ENCODE data around the gene GFER. TPM values are rescaled to one million over a fixed set of nuclear protein-coding genes. Genes with fewer than 3 reads are reported as not detected.
A peak's percentile ranks its signal among the peaks of the same experiment; 100 is the strongest.

Gene GFER
- total and polyA plus RNA-seq, 11 donors = 18.0 to 51.1 (median 23.8) TPM

- 94 to 96% (median 95%) methylated on average over 11 to 19 of the region's 19 CpGs for WGBS, 4 donors
- DNase-seq = no peak
- Histone ChIP-seq H3K4me3 (no peak overlapping the region), H3K27me3 (no peaks in the 10 kb centered on the region), H3K27ac (no peak overlapping the region), H3K9me3 (no peaks in the 10 kb centered on the region), H3K36me3 (peaks cover 0 to 72% (median 63%) of the 10 kb centered on the region in 9 donors), H3K4me1 (peaks cover 0 to 33% (median 23%) of the 10 kb centered on the region in 12 donors)
- TF ChIP-seq CTCF (IDR thresholded peaks at IDR 0.05) (no peak), POLR2A (IDR thresholded peaks at IDR 0.05) (no peak)
- intact Hi-C loops (cut with DNase I) = loop anchor here in 2 of 10 donors (10.0 kb wide), 2 partner anchors 154 to 504 kb away; partner anchors contain the start of gene TRAF7 (in 1 of the 2)
- no peak for ATAC-seq
These were observed 17.0 kb downstream of the GFER start for GRCh38 chr16:2001035-2001434.

- no peaks in the 10 kb centered on the region for H3K9me3 ChIP-seq
- peaks cover 0 to 40% (median 24%) of the 10 kb centered on the region in 12 donors for H3K4me1 ChIP-seq
- intact Hi-C loops (cut with DNase I) = loop anchor here in 2 of 10 donors (10.0 kb wide), 2 partner anchors 153 to 503 kb away; partner anchors contain the start of gene TRAF7 (in 1 of the 2)
- H3K27me3 ChIP-seq = no peaks in the 10 kb centered on the region
- peaks cover 0 to 69% (median 62%) of the 10 kb centered on the region in 9 donors for H3K36me3 ChIP-seq
- DNase-seq (peak in 1 of 5 donors; percentile 60), ATAC-seq (no peak)
- H3K4me3 ChIP-seq = no peak overlapping the region
- TF ChIP-seq CTCF (IDR thresholded peaks at IDR 0.05) (no peak), POLR2A (IDR thresholded peaks at IDR 0.05) (no peak)
- WGBS, 4 donors = 94 to 97% (median 95%) methylated on average over 23 to 53 of the region's 53 CpGs
- H3K27ac ChIP-seq = no peak overlapping the region
These were observed 17.7 kb downstream of the GFER start for GRCh38 chr16:2001456-2002355.

- intact Hi-C loops (cut with DNase I) = loop anchor here in 2 of 10 donors (10.0 kb wide), 2 partner anchors 152 to 502 kb away; partner anchors contain the start of gene TRAF7 (in 1 of the 2)
- 89 to 96% (median 93%) methylated on average over 26 to 47 of the region's 47 CpGs for WGBS, 4 donors
- peaks cover 5 to 47% (median 30%) of the 10 kb centered on the region in 12 donors for H3K4me1 ChIP-seq
- DNase-seq (peak in 1 of 5 donors; percentile 64), ATAC-seq (no peak)
- H3K27me3 ChIP-seq = no peaks in the 10 kb centered on the region
- H3K4me3 ChIP-seq = no peak overlapping the region
- peaks cover 0 to 60% (median 53%) of the 10 kb centered on the region in 9 donors for H3K36me3 ChIP-seq
- H3K27ac ChIP-seq = no peak overlapping the region
- no peaks in the 10 kb centered on the region for H3K9me3 ChIP-seq
- TF ChIP-seq POLR2A (IDR thresholded peaks at IDR 0.05) = no peak
- TF ChIP-seq CTCF (IDR thresholded peaks at IDR 0.05) = no peak
These were observed 18.6 kb downstream of the GFER start for GRCh38 chr16:2002406-2003230.
